ENCODE measurements around the gene TRIP12. TPM values are rescaled to one million over a fixed set of nuclear protein-coding genes. Genes with fewer than 3 reads are reported as not detected.
"Not testable (repeated sequence)": the region's sequence is repeated elsewhere in the genome, so short reads cannot be mapped to it uniquely, and the experiment has no call there.

The TRIP12 gene
- total RNA-seq, 2 donors from 2014 or later = 235 to 250 TPM

GRCh38 chr2:229857634-229858033 is 64.2 kb downstream of the TRIP12 start:
- H3K27me3 Mint-ChIP-seq (ENCODE audit: low read depth) = no peaks in the 10 kb centered on the region
- H3K36me3 Mint-ChIP-seq (ENCODE audit: insufficient read depth in 2 of 2) = peaks cover 6 to 28% of the 10 kb centered on the region in 2 donors
- H3K9me3 Mint-ChIP-seq = no peaks in the 10 kb centered on the region
- peaks cover 27% of the 10 kb centered on the region for H3K4me1 Mint-ChIP-seq (ENCODE audit: low read depth)
- no peak overlapping the region for H3K4me3 Mint-ChIP-seq
- peak overlapping the region; percentile 57 for H3K27ac Mint-ChIP-seq
- ATAC-seq (replicated peaks in 1 of 2) = peak in 1 of 2 donors; percentile 50
- no peak for DNase-seq

GRCh38 chr2:229856413-229856812 is 65.4 kb downstream of the TRIP12 start:
- peaks cover 11 to 27% of the 10 kb centered on the region in 2 donors for H3K36me3 Mint-ChIP-seq (ENCODE audit: insufficient read depth in 2 of 2)
- H3K4me1 Mint-ChIP-seq (ENCODE audit: low read depth) = peaks cover 40% of the 10 kb centered on the region
- H3K27ac Mint-ChIP-seq = peak overlapping the region; percentile 40

DNA sequence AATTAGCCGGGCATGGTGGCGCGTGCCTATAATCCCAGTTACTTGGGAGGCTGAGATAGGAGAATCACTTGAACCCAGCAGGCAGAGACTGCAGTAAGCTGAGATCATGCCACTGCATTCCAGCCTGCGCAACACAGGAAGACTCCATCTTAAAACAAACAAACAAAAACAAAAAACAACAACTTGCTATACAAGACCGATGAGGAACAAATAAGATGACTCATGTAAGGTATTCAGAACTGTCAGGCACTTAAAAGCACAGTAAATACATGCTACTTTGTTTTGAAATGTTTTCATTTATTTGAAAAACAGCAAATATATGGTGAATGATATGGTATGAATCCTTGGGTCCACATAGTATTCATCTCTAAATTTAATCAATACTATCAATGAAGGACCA is 66.7 kb downstream of the TRIP12 start:
- DNase-seq (no peak), ATAC-seq (replicated peaks in 1 of 2) (no peak)
- peaks cover 11 to 27% of the 10 kb centered on the region in 2 donors for H3K36me3 Mint-ChIP-seq (ENCODE audit: insufficient read depth in 2 of 2)
- no peak overlapping the region for H3K4me3 Mint-ChIP-seq
- H3K27ac Mint-ChIP-seq = no peak overlapping the region
- no peaks in the 10 kb centered on the region for H3K27me3 Mint-ChIP-seq (ENCODE audit: low read depth)
- no peaks in the 10 kb centered on the region for H3K9me3 Mint-ChIP-seq
- peaks cover 47% of the 10 kb centered on the region for H3K4me1 Mint-ChIP-seq (ENCODE audit: low read depth)

More at GRCh38 chr2:229856413-229856812, 65.4 kb downstream of the TRIP12 start:
- no peaks in the 10 kb centered on the region for H3K27me3 Mint-ChIP-seq (ENCODE audit: low read depth)
- H3K4me3 Mint-ChIP-seq = no peak overlapping the region
- H3K9me3 Mint-ChIP-seq = no peaks in the 10 kb centered on the region
- no peak for ATAC-seq (replicated peaks in 1 of 2)
- DNase-seq = no peak

DNA sequence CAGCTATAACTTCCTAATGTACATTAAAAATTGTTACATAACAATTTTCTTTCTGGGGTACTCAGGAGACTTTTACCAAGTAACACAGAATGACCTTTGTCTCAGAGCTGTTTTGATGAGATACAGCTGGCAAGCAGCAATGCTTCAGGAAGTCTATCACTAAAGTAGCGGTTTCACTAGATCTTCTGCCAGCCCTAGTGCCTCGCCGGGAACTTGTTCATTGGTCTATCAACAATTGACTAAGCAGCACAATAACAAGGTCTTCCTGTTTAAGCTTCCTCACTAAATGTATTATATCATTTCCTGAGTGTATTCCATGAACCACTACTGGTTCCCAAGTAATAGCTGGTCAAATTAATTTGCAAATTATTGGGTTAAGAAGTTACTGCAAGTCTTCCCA is 69.2 kb downstream of the TRIP12 start:
- ATAC-seq (replicated peaks in 1 of 2) = peak; percentile 71 to 90
- Mint-ChIP-seq H3K27ac (peak overlapping the region; percentile 74), H3K27me3 (ENCODE audit: low read depth) (no peaks in the 10 kb centered on the region), H3K9me3 (no peaks in the 10 kb centered on the region), H3K36me3 (ENCODE audit: insufficient read depth in 2 of 2) (peaks cover 7 to 17% of the 10 kb centered on the region in 2 donors), H3K4me3 (peak overlapping the region in 1 of 2 donors; percentile 49), H3K4me1 (ENCODE audit: low read depth) (peaks cover 53% of the 10 kb centered on the region)
- peak; percentile 33 to 44 for DNase-seq

GRCh38 chr2:229851870-229852269 is 69.9 kb downstream of the TRIP12 start:
- DNase-seq (no peak), ATAC-seq (replicated peaks in 1 of 2) (no peak)
- no peaks in the 10 kb centered on the region for H3K27me3 Mint-ChIP-seq (ENCODE audit: low read depth)
- no peaks in the 10 kb centered on the region for H3K9me3 Mint-ChIP-seq
- peaks cover 7 to 14% of the 10 kb centered on the region in 2 donors for H3K36me3 Mint-ChIP-seq (ENCODE audit: insufficient read depth in 2 of 2)
- H3K4me1 Mint-ChIP-seq (ENCODE audit: low read depth) = peaks cover 52% of the 10 kb centered on the region
- H3K4me3 Mint-ChIP-seq = peak overlapping the region in 1 of 2 donors; percentile 50
- peak overlapping the region; percentile 87 for H3K27ac Mint-ChIP-seq

DNA sequence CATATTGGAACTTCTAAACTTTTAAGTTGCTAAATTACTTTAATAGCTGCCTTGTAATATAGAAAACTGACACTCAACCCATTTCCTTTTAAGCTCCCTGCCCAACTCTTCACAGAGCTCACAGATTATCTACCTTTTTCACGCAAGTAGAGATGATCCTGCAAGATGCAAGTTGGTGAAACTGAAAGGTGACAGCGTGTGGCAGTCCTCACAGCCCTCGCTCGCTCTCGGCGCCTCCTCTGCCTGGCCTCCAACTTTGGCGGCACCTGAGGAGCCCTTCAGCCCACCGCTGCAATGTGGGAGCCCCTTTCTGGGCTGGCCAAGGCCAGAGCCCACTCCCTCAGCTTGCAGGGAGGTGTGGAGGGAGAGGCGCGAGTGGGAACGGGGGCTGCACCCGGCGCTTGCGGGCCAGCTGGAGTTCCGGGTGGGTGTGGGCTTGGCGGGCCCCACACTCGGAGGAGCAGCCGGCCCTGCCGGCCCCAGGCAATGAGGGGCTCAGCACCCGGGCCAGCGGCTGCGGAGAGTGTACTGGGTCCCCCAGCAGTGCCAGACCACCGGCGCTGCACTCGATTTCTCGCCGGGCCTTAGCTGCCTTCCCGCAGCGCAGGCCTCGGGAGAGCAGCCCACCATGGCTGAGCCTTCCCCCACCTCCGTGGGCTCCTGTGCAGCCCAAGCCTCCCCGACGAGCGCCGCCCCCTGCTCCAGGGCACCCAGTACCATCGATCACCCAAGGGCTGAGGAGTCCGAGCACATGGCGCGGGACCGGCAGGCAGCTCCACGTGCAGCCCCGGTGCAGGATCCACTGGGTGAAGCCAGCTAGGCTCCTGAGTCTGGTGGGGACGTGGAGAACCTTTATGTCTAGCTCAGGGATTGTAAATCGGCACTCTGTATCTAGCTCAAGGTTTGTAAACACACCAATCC is 71.2 kb downstream of the TRIP12 start:
- Mint-ChIP-seq H3K4me3 (peak overlapping the region; percentile 21 to 24), H3K27ac (peak overlapping the region; percentile 10), H3K4me1 (ENCODE audit: low read depth) (peaks cover 52% of the 10 kb centered on the region)
- ATAC-seq (replicated peaks in 1 of 2) = peak; percentile 47 to 75
- H3K36me3 Mint-ChIP-seq (ENCODE audit: insufficient read depth in 2 of 2); H3K9me3 Mint-ChIP-seq; H3K27me3 Mint-ChIP-seq (ENCODE audit: low read depth): not testable (repeated sequence)
- DNase-seq = peak in 1 of 2 donors; percentile 21

DNA sequence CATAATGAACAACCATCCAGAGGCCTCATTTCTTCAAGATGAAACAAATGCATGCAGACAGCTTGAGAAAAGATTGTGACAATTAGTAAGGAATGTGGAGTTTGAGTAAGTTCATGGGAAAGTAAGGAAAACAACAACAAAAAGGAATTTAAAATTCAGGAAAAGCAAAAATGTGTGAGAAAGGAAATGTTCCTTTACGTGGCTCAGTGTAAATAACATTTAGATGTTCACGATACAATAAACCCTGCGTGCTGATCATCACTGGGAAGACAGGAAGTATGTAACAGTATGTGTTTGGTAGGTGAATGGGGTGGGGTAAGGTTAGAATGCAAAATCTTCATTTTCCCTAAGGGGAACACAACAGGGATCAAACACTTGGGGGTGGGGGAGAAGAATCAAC is 72.7 kb downstream of the TRIP12 start:
- peaks cover 5 to 6% of the 10 kb centered on the region in 2 donors for H3K36me3 Mint-ChIP-seq (ENCODE audit: insufficient read depth in 2 of 2)
- H3K27ac Mint-ChIP-seq = peak overlapping the region; percentile 25
- no peak for DNase-seq
- no peaks in the 10 kb centered on the region for H3K27me3 Mint-ChIP-seq (ENCODE audit: low read depth)
- peak overlapping the region; percentile 12 to 14 for H3K4me3 Mint-ChIP-seq
- peaks cover 52% of the 10 kb centered on the region for H3K4me1 Mint-ChIP-seq (ENCODE audit: low read depth)
- no peak for ATAC-seq (replicated peaks in 1 of 2)
- no peaks in the 10 kb centered on the region for H3K9me3 Mint-ChIP-seq

DNA sequence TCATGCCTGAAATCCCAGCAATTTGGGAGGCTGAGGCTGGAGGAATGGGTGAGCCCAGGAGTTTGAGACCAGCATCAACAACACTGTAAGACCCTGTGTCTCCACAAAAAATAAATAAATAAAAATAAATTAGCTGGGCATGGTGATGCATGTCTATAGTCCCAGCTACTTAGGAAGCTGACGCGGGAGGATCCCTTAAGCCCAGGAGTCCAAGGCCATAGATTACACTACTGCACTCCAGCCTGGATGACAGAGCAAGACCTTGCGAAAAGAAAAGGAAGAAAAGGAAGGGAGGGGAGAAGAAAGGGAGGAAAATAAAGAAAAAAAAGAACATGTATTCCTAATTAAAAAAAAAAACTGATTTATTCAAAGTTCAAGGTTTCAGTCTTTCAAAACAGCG is 78.2 kb downstream of the TRIP12 start:
- Mint-ChIP-seq H3K4me3 (no peak overlapping the region), H3K27ac (no peak overlapping the region), H3K27me3 (ENCODE audit: low read depth) (no peaks in the 10 kb centered on the region), H3K9me3 (no peaks in the 10 kb centered on the region), H3K36me3 (ENCODE audit: insufficient read depth in 2 of 2) (peaks cover 0 to 21% of the 10 kb centered on the region in 2 donors), H3K4me1 (ENCODE audit: low read depth) (peaks cover 33% of the 10 kb centered on the region)
- DNase-seq = no peak
- ATAC-seq (replicated peaks in 1 of 2) = no peak

- no peak overlapping the region for H3K4me3 Mint-ChIP-seq
- DNase-seq (no peak), ATAC-seq (replicated peaks in 1 of 2) (no peak)
- peaks cover 0 to 25% of the 10 kb centered on the region in 2 donors for H3K36me3 Mint-ChIP-seq (ENCODE audit: insufficient read depth in 2 of 2)
- no peak overlapping the region for H3K27ac Mint-ChIP-seq
- no peaks in the 10 kb centered on the region for H3K9me3 Mint-ChIP-seq
- H3K27me3 Mint-ChIP-seq (ENCODE audit: low read depth) = no peaks in the 10 kb centered on the region
- peaks cover 55% of the 10 kb centered on the region for H3K4me1 Mint-ChIP-seq (ENCODE audit: low read depth)
These were observed 83.1 kb downstream of the TRIP12 start for GRCh38 chr2:229838729-229839128.

- DNase-seq (no peak), ATAC-seq (replicated peaks in 1 of 2) (no peak)
- no peaks in the 10 kb centered on the region for H3K27me3 Mint-ChIP-seq (ENCODE audit: low read depth)
- H3K9me3 Mint-ChIP-seq = no peaks in the 10 kb centered on the region
- peaks cover 60% of the 10 kb centered on the region for H3K4me1 Mint-ChIP-seq (ENCODE audit: low read depth)
- H3K36me3 Mint-ChIP-seq (ENCODE audit: insufficient read depth in 2 of 2) = peaks cover 0 to 24% of the 10 kb centered on the region in 2 donors
- peak overlapping the region; percentile 38 for H3K27ac Mint-ChIP-seq
- peak overlapping the region in 1 of 2 donors; percentile 44 for H3K4me3 Mint-ChIP-seq
These were observed 85.0 kb downstream of the TRIP12 start for GRCh38 chr2:229836847-229837246.

DNA sequence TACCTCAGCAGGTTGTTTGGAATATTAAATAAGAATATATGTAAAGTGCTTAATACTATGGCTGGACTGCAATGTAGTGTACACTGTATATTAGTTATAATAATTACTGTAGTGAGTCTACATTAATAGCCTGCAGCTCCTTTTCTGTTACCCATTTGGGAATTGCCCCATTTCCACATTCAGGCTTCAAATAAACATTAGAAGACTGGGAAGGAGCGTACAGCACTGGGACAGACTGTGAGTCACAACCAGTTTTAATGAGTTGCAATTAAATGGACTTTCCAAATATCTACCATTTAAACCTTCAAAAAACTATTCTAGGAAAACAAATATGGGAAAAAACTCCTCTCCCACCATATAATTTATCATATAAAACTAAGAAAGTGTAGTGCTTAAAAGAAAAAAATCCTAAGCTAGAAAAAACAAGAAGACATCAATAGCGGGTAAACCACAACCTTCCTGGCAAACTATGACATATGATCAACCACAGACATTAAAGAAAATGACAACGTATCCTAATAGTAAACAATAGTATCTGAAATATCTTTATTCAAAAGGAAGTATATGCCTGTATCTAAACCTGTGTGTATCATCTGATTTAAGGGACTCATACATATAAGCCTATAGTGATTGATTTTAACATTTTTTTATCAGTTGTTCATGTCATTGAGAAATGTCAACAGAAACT is 86.1 kb downstream of the TRIP12 start:
- Mint-ChIP-seq H3K27ac (peak overlapping the region; percentile 50), H3K4me1 (ENCODE audit: low read depth) (peaks cover 52% of the 10 kb centered on the region), H3K27me3 (ENCODE audit: low read depth) (no peaks in the 10 kb centered on the region), H3K36me3 (ENCODE audit: insufficient read depth in 2 of 2) (peaks cover 0 to 23% of the 10 kb centered on the region in 2 donors), H3K9me3 (no peaks in the 10 kb centered on the region), H3K4me3 (no peak overlapping the region)
- no peak for DNase-seq
- no peak for ATAC-seq (replicated peaks in 1 of 2)

- not testable (repeated sequence) for H3K27me3 Mint-ChIP-seq (ENCODE audit: low read depth); H3K27ac Mint-ChIP-seq; ATAC-seq (replicated peaks in 1 of 2); H3K9me3 Mint-ChIP-seq; H3K4me3 Mint-ChIP-seq; DNase-seq
- H3K4me1 Mint-ChIP-seq (ENCODE audit: low read depth) = peaks cover 52% of the 10 kb centered on the region
- H3K36me3 Mint-ChIP-seq (ENCODE audit: insufficient read depth in 2 of 2) = peaks cover 0 to 16% of the 10 kb centered on the region in 2 donors
These were observed 87.4 kb downstream of the TRIP12 start for GRCh38 chr2:229834368-229834767.

DNA sequence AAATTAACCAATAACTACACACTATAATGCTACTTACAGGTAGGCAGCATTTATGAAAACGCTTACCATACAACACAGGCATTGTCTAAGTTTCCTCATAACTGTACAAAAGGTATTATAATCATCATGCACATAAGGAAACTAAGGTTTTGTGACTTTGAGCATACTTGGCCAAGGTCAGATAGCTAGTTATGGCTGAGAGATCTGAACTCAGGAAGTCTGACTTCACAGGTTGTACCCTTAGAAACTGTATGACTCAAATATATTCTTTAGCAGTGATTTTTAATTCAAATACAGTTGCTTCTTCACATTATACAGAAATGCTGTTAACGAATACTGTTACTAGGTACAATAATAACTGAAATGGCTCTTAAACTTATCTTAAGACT is 89.3 kb downstream of the TRIP12 start:
- Mint-ChIP-seq H3K4me1 (ENCODE audit: low read depth) (peaks cover 47% of the 10 kb centered on the region), H3K9me3 (no peaks in the 10 kb centered on the region), H3K36me3 (ENCODE audit: insufficient read depth in 2 of 2) (peaks cover 4 to 24% of the 10 kb centered on the region in 2 donors), H3K27ac (no peak overlapping the region), H3K4me3 (no peak overlapping the region), H3K27me3 (ENCODE audit: low read depth) (no peaks in the 10 kb centered on the region)
- DNase-seq = no peak
- peak; percentile 57 to 63 for ATAC-seq (replicated peaks in 1 of 2)

All from activated T-cell treated with anti-CD3 and anti-CD28 coated beads, Interleukin-2, amount 50 U/mL, for 72 hours (primary cell).